Cerebellar nuclear complex (tissue), 1 donor: ENCODE results near the gene ZNF254.
"Not testable (repeated sequence)": the region's sequence is repeated elsewhere in the genome, so short reads cannot be mapped to it uniquely, and the experiment has no call there.

Experiments
- DNase-seq, 2 experiments: peaks; one replicate each; lab custom pipeline; 2025; lab: John Stamatoyannopoulos, UW

The ZNF254 gene

DNA sequence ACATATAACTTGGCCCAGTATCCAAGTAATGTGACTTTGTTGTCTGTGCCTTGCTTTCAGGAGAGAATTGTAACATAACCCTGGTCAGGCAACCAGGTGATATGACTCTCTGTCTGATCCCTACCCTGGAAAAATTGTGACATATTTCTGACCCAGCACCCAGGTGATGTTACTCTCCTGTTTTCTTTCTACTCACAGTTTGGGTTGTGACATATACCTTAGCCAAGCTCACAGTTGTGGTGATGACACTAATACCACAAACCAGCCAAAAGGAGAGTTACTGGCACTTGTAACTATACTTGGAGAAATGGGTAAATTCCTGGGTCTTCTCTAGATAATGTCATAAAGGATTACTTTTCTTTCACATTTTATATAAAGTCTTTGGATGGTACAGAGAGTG, 14.3 kb upstream of the ZNF254 start:
- no peak for DNase-seq

- no peak for DNase-seq
Observed at GRCh38 chr19:24073807-24074206, 13.2 kb upstream of the ZNF254 start.

GRCh38 chr19:24074720-24075454, 12.1 kb upstream of the ZNF254 start:
- DNase-seq, result no peak

GRCh38 chr19:24075530-24075929, 11.5 kb upstream of the ZNF254 start:
- DNase-seq, result not testable (repeated sequence)

DNA sequence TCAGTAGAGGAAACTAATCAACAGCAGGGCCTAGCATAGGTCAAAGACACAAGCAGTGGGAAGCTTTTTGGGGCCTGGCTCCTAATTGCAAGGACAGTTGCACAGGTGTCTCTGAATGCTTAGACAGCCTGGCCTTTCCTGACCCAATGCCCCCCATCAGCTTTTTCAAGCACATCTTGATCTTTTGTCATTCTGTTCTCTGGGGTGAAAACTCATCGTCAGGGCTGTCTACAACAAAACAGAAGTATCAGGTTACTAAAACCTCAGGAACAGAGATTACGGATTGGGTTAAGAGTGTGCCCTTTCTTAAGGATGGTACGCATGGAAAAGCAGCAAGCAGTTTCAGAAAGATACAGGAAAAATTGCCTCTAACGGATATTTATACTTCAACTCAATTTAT, 8.3 kb upstream of the ZNF254 start:
- no peak for DNase-seq

- no peak for DNase-seq
Observed at GRCh38 chr19:24081056-24081455, 5.9 kb upstream of the ZNF254 start.

DNA sequence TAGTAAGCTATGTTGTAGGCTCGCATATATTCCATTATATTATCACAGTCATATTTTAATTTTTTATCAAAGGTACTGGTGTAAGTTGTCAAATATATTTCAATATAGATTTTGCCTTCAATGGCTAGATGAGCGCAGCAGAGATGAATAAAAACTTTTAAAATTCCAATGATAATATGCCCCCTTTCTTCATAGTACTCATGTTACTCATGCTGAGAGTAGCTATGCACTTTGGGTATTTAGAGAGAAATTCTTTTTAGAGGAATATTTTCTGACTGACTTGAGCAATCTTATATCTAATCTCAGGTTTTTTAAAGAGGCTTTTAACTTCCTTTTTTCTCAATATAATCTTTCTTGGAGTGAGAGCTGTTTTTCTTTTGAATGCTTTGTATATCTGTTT, 11.4 kb downstream of the ZNF254 start:
- no peak for DNase-seq

DNA sequence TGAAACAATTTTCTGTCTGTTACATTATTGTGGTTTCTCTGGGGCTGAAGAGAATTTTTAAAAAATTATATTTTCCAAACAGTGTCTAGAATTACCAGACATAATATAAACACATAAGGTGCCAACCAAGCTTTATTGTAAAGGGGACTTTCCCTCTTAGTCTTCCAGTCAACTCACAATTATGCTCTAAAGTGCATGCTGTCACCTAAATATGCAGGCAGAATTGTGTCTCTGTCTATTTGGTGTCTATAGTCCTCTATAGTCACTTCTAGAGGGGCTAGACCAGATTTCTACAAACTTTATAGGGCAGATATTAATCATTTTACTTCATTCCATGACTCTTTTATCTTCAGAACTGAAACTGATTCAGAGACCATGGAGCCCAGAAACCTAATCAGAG, 12.8 kb downstream of the ZNF254 start:
- no peak for DNase-seq

GRCh38 chr19:24100597-24100996, 13.6 kb downstream of the ZNF254 start:
- not testable (repeated sequence) for DNase-seq

GRCh38 chr19:24101459-24102115, 14.6 kb downstream of the ZNF254 start:
- no peak for DNase-seq

DNA sequence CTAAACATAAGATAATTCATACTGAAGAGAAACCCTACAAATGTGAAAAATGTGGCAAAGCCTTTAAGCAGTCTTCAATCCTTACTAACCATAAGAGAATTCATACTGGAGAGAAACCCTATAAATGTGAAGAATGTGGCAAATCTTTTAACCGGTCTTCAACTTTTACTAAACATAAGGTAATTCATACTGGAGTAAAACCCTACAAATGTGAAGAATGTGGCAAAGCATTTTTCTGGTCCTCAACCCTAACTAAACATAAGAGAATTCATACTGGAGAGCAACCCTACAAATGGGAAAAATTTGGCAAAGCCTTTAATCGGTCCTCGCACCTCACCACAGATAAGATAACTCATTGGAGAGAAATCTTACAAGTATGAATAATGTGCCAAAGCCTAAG, 40.6 kb downstream of the ZNF254 start:
- DNase-seq, result no peak

GRCh38 chr19:24140099-24140498, 53.1 kb downstream of the ZNF254 start:
- DNase-seq, result no peak

DNA sequence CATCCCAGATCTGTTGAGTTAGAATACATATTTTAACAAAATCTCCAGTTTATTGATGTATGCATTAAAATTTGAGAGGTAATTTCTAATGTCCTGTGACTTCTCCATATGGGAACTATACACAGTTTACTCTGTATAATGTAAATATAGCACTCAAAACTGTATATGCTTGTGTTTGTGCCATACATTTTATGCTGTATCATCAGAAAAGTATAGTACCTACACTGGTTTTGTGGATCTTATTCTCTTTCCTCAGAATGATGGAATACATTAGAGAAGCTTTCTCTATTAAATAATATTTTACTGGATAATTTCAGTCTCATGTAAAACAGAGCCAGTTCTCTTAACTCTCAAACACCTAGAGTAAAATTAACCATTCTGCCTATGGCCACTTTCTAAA, 53.6 kb downstream of the ZNF254 start:
- DNase-seq, result no peak

DNA sequence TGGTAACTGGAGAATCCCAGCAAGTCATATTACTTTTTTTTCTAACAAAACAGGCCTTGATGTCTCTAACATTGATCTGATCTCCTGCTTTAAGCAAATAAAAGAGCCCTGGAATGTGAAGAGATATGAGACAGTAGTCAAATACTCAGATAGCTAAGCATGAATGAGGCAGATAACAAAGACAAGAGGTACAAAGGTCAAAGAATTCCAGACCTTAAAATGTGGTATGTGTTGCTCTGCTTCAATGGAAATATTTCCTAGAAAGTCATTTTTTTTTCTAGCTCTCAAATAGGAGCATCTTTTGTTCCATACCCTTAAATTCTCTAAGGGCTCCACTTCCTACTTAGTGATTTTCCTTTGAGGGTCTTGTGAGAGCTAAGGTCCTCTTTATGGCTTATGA, 54.6 kb downstream of the ZNF254 start:
- no peak for DNase-seq

- no peak for DNase-seq
Observed at GRCh38 chr19:24142771-24143170, 55.8 kb downstream of the ZNF254 start.

GRCh38 chr19:24159707-24160106, 72.7 kb downstream of the ZNF254 start:
- DNase-seq, result no peak

- no peak for DNase-seq
Observed at GRCh38 chr19:24166055-24166454, 79.1 kb downstream of the ZNF254 start.

GRCh38 chr19:24173882-24174281, 86.9 kb downstream of the ZNF254 start:
- DNase-seq, result no peak

GRCh38 chr19:24177686-24178085, 90.7 kb downstream of the ZNF254 start:
- DNase-seq, result no peak

GRCh38 chr19:24178207-24178606, 91.2 kb downstream of the ZNF254 start:
- DNase-seq, result no peak
